NCI-H2227 (cell line): ENCODE results near the gene DOCK3.
"Not testable (repeated sequence)": the region's sequence is repeated elsewhere in the genome, so short reads cannot be mapped to it uniquely, and the experiment has no call there.

Experiments
- DNase-seq: peaks from one replicate; lab custom pipeline; 2025; ENCODE audit not compliant: unreplicated experiment; lab: John Stamatoyannopoulos, UW

DOCK3 gene

GRCh38 chr3:50675179-50676030 is 678 bp downstream of the DOCK3 start:
- peak; percentile 68 for DNase-seq

- DNase-seq = no peak
Observed at GRCh38 chr3:50676031-50676705, 1.4 kb downstream of the DOCK3 start.

- DNase-seq = no peak
Observed at GRCh38 chr3:50687127-50687751, 12.5 kb downstream of the DOCK3 start.

GRCh38 chr3:50687916-50688315 is 13.2 kb downstream of the DOCK3 start:
- no peak for DNase-seq

GRCh38 chr3:50688602-50689001 is 13.9 kb downstream of the DOCK3 start:
- DNase-seq = not testable (repeated sequence)

GRCh38 chr3:50689558-50689957 is 14.8 kb downstream of the DOCK3 start:
- DNase-seq = no peak

GRCh38 chr3:50695031-50695430 is 20.3 kb downstream of the DOCK3 start:
- no peak for DNase-seq

GRCh38 chr3:50696276-50696675 is 21.5 kb downstream of the DOCK3 start:
- no peak for DNase-seq

GRCh38 chr3:50698269-50698668 is 23.5 kb downstream of the DOCK3 start:
- DNase-seq = no peak

GRCh38 chr3:50708620-50709019 is 33.9 kb downstream of the DOCK3 start:
- peak; percentile 26 for DNase-seq

GRCh38 chr3:50714946-50715345 is 40.2 kb downstream of the DOCK3 start:
- DNase-seq = peak; percentile 70

- no peak for DNase-seq
Observed at GRCh38 chr3:50724831-50725230, 50.1 kb downstream of the DOCK3 start.

GRCh38 chr3:50734985-50735384 is 60.3 kb downstream of the DOCK3 start:
- DNase-seq = no peak

GRCh38 chr3:50737193-50737905 is 62.6 kb downstream of the DOCK3 start:
- DNase-seq = no peak

GRCh38 chr3:50737906-50738598 is 63.3 kb downstream of the DOCK3 start:
- DNase-seq = no peak

GRCh38 chr3:50743643-50744042 is 68.9 kb downstream of the DOCK3 start:
- DNase-seq = no peak

- no peak for DNase-seq
Observed at GRCh38 chr3:50749822-50750221, 75.1 kb downstream of the DOCK3 start.

- no peak for DNase-seq
Observed at GRCh38 chr3:50759015-50759414, 84.3 kb downstream of the DOCK3 start.

- no peak for DNase-seq
Observed at GRCh38 chr3:50777680-50778079, 103.0 kb downstream of the DOCK3 start.

GRCh38 chr3:50781766-50782165 is 107.0 kb downstream of the DOCK3 start:
- not testable (repeated sequence) for DNase-seq

GRCh38 chr3:50786631-50787030 is 111.9 kb downstream of the DOCK3 start:
- no peak for DNase-seq
